Upper lobe of left lung (tissue), 4 donors: Measurements from ENCODE around the gene SLX4IP.
A peak's percentile ranks its signal among the peaks of the same experiment; 100 is the strongest.

Source experiments
- POLR2A ChIP-seq, 4 donors: fragments of 450-650 bp; IDR thresholded peaks; one replicate each; pipeline ENCODE4 v1.5.1; 2016 to 2017; ENCODE audit warnings: antibody characterized with exemption in 4 of 4, mild to moderate bottlenecking in 2 of 4
- POLR2AphosphoS5 ChIP-seq, 2 donors: sonication (generic); formaldehyde crosslinking; IDR thresholded peaks; one replicate each; pipeline ENCODE4 v1.5.1; 2017; ENCODE audit warnings: antibody characterized with exemption in 2 of 2
- TF ChIP-seq, protein P1 (sequence below), 6 experiments: fragments of 450-650 bp in 4 of 6; fragments of 200-600 bp in 2 of 6; sonication (generic) in 2 of 6; IDR thresholded peaks; one replicate each; pipeline ENCODE4 v1.5.1; 2016 to 2019; ENCODE audit warnings: antibody characterized with exemption in 6 of 6

GRCh38 chr20:10671919-10672623 is 237.0 kb downstream of the SLX4IP start:
- TF ChIP-seq POLR2AphosphoS5 (IDR thresholded peaks at IDR 0.05) = peak; percentile 20 to 53
- TF ChIP-seq POLR2A (IDR thresholded peaks at IDR 0.05) = peak in 1 of 4 donors; percentile 8
- TF ChIP-seq, protein P1, sequence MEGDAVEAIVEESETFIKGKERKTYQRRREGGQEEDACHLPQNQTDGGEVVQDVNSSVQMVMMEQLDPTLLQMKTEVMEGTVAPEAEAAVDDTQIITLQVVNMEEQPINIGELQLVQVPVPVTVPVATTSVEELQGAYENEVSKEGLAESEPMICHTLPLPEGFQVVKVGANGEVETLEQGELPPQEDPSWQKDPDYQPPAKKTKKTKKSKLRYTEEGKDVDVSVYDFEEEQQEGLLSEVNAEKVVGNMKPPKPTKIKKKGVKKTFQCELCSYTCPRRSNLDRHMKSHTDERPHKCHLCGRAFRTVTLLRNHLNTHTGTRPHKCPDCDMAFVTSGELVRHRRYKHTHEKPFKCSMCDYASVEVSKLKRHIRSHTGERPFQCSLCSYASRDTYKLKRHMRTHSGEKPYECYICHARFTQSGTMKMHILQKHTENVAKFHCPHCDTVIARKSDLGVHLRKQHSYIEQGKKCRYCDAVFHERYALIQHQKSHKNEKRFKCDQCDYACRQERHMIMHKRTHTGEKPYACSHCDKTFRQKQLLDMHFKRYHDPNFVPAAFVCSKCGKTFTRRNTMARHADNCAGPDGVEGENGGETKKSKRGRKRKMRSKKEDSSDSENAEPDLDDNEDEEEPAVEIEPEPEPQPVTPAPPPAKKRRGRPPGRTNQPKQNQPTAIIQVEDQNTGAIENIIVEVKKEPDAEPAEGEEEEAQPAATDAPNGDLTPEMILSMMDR (IDR thresholded peaks at IDR 0.05) = no peak
